NT2/D1 (cell line): ENCODE data around the gene GPR146.

Experiments used
- SUZ12 ChIP-seq: IDR thresholded peaks from 2 replicates; pipeline ENCODE4 v1.6.1; 2011; ENCODE audit not compliant: insufficient read length, insufficient read depth; ENCODE audit errors: extremely low read depth
- YY1 ChIP-seq: IDR thresholded peaks from 2 replicates; pipeline ENCODE4 v1.6.1; 2011; ENCODE audit not compliant: insufficient read length, insufficient read depth
- ZNF274 ChIP-seq: IDR thresholded peaks from 2 replicates; pipeline ENCODE4 v1.6.1; 2011; ENCODE audit warnings: mild to moderate bottlenecking, low read depth, low read length

DNA sequence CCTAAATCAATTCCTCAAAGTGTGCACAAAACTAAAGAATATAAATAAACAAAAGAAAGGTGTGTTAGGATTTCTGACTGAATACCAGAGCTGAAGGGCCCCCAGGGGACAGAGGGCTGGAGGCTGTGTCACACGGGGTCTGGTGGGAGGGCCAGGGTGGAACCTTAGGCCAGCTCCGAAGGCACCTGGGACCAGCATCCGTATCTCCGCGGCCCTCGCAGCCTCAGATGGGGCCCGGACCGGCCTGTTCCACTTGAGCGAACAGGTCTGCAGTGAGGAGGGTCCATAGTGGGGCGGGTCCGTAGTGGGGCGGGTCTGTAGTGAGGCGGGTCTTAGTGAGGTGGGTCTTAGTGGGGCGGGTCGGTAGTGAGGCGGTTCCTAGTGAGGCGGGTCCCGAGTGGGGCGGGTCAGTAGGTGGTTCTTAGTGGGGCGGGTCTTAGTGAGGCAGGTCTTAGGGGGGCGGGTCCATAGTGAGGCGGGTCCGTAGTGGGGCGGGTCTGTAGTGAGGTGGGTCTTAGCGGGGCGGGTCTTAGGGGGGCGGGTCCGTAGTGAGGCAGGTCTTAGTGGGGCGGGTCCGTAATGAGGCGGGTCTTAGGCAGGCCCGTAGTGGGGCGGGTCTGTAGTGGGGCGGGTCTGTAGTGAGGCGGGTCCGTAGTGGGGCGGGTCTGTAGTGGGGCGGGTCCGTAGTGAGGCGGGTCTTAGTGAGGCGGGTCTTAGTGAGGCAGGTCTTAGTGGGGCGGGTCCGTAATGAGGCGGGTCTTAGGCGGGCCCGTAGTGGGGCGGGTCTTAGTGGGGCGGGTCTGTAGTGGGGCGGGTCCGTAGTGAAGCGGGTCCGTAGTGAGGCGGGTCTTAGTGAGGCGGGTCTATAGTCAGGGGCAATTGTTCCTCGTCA, 15.1 kb downstream of the GPR146 start:
- TF ChIP-seq ZNF274 (no peak), SUZ12 (no peak), YY1 (no peak)
